Measurements from ENCODE around the gene EFNA4.

DNA sequence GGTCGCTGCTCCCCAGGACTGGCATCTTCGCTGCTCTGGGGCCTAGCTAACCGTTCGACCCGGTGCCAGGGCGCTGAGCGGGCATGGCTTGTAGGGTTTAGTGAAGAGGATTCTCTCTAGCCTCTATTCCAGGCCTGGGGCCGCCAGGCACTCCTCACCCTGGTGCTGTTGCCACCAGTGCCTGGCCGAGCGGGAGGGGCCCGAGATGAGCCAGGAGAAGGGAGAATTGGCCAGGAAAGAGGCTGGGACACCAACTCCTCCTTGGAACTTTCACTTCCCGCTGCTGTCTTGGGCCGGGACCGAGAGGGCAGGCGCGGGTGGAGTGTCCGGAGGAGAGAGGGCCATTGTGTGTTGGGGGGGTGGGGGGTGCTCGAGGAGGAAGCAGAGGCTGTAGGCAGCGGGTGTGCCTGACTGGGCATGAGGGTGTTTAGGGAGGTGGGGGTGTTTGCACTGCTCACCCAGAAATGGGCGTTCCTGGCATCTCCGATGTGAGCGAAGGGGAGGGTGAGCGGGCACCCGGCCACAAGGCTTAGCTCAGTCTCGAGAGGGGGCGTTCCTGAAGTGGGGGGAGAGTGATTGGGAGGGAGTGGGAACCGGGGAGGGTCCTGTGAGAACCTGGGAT, 11.7 kb upstream of the EFNA4 start:
- no peak for TF ChIP-seq SP1 (IDR thresholded peaks at IDR 0.05; ENCODE audit: low read depth)
- no peak for TF ChIP-seq POLR2AphosphoS5 (IDR thresholded peaks at IDR 0.05; ENCODE audit: low read depth, low read length)
- no peak for TF ChIP-seq EZH2phosphoT487 (IDR thresholded peaks at IDR 0.05; ENCODE audit: borderline replicate concordance)
- no peak for TF ChIP-seq FOSL1 (IDR thresholded peaks at IDR 0.05; ENCODE audit: low read depth)
- TF ChIP-seq, protein P1, sequence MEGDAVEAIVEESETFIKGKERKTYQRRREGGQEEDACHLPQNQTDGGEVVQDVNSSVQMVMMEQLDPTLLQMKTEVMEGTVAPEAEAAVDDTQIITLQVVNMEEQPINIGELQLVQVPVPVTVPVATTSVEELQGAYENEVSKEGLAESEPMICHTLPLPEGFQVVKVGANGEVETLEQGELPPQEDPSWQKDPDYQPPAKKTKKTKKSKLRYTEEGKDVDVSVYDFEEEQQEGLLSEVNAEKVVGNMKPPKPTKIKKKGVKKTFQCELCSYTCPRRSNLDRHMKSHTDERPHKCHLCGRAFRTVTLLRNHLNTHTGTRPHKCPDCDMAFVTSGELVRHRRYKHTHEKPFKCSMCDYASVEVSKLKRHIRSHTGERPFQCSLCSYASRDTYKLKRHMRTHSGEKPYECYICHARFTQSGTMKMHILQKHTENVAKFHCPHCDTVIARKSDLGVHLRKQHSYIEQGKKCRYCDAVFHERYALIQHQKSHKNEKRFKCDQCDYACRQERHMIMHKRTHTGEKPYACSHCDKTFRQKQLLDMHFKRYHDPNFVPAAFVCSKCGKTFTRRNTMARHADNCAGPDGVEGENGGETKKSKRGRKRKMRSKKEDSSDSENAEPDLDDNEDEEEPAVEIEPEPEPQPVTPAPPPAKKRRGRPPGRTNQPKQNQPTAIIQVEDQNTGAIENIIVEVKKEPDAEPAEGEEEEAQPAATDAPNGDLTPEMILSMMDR (IDR thresholded peaks at IDR 0.05 in 2 of 3, conservative IDR thresholded peaks at IDR 0.05 in 1 of 3; ENCODE audit: borderline replicate concordance in 1 of 3, insufficient read depth in 1 of 3, low read depth in 2 of 3, low read length in 2 of 3) = no peak
- TF ChIP-seq RAD21 (IDR thresholded peaks at IDR 0.05; ENCODE audit: low read depth) = no peak
- no peak for TF ChIP-seq EZH2 (IDR thresholded peaks at IDR 0.05)
- TF ChIP-seq TCF7L2 (IDR thresholded peaks at IDR 0.05; ENCODE audit: borderline replicate concordance, extremely low read depth, insufficient read depth, insufficient read length) = no peak
- no peak for TF ChIP-seq POLR2A (IDR thresholded peaks at IDR 0.05; ENCODE audit: borderline replicate concordance, extremely low read depth, insufficient read depth, insufficient read length)
- TF ChIP-seq, protein P2, sequence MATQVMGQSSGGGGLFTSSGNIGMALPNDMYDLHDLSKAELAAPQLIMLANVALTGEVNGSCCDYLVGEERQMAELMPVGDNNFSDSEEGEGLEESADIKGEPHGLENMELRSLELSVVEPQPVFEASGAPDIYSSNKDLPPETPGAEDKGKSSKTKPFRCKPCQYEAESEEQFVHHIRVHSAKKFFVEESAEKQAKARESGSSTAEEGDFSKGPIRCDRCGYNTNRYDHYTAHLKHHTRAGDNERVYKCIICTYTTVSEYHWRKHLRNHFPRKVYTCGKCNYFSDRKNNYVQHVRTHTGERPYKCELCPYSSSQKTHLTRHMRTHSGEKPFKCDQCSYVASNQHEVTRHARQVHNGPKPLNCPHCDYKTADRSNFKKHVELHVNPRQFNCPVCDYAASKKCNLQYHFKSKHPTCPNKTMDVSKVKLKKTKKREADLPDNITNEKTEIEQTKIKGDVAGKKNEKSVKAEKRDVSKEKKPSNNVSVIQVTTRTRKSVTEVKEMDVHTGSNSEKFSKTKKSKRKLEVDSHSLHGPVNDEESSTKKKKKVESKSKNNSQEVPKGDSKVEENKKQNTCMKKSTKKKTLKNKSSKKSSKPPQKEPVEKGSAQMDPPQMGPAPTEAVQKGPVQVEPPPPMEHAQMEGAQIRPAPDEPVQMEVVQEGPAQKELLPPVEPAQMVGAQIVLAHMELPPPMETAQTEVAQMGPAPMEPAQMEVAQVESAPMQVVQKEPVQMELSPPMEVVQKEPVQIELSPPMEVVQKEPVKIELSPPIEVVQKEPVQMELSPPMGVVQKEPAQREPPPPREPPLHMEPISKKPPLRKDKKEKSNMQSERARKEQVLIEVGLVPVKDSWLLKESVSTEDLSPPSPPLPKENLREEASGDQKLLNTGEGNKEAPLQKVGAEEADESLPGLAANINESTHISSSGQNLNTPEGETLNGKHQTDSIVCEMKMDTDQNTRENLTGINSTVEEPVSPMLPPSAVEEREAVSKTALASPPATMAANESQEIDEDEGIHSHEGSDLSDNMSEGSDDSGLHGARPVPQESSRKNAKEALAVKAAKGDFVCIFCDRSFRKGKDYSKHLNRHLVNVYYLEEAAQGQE (IDR thresholded peaks at IDR 0.05; ENCODE audit: low read depth) = no peak
- peak; percentile 46; the same call in 1 of the 2 replicates for TF ChIP-seq ZFX (IDR thresholded peaks at IDR 0.05)
- TF ChIP-seq, protein P3, sequence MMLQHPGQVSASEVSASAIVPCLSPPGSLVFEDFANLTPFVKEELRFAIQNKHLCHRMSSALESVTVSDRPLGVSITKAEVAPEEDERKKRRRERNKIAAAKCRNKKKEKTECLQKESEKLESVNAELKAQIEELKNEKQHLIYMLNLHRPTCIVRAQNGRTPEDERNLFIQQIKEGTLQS (IDR thresholded peaks at IDR 0.05) = no peak
